OCI-LY3 (cell line): ENCODE results near the gene STRBP.
"Not testable (repeated sequence)": the region's sequence is repeated elsewhere in the genome, so short reads cannot be mapped to it uniquely, and the experiment has no call there.

Experiments
- H2AFZ ChIP-seq: fragments of 200-600, 300-600 bp; shearing (Covaris generic); 2 replicates; pipeline ENCODE4 v1.6.0; 2014; ENCODE audit warnings: antibody characterized with exemption, low read depth, low read length
- H3K27ac ChIP-seq: fragments of 200-600, 300-600 bp; sonication (generic); 2 replicates; pipeline ENCODE4 v1.5.1; 2014; ENCODE audit warnings: mild to moderate bottlenecking, low read length, moderate library complexity, mixed read lengths
- H3K27me3 ChIP-seq: fragments of 200-600, 300-600 bp; sonication (generic); 2 replicates; pipeline ENCODE4 v1.6.1; 2014; ENCODE audit warnings: low read depth, low read length, mixed read lengths
- H3K36me3 ChIP-seq: fragments of 200-600, 300-600 bp; sonication (generic); replicated peaks from 2 replicates; pipeline ENCODE3; 2014; ENCODE audit warnings: low read depth, low read length, mixed read lengths
- H3K4me1 ChIP-seq: fragments of 300-600, 200-600 bp; sonication (generic); 2 replicates; pipeline ENCODE4 v1.6.1; 2014; ENCODE audit warnings: low read length, mixed read lengths
- H3K4me2 ChIP-seq: fragments of 200-600, 300-600 bp; sonication (generic); 2 replicates; pipeline ENCODE4 v1.6.1; 2014; ENCODE audit warnings: low read length, mixed read lengths
- H3K4me3 ChIP-seq: fragments of 300-600, 200-600 bp; sonication (generic); 2 replicates; pipeline ENCODE4 v1.5.1; 2014; ENCODE audit warnings: antibody characterized with exemption, mild to moderate bottlenecking, low read length, moderate library complexity
- H3K79me2 ChIP-seq: fragments of 300-600, 200-600 bp; shearing (Covaris generic); 2 replicates; pipeline ENCODE4 v1.6.1; 2014; ENCODE audit warnings: mild to moderate bottlenecking, low read length, mixed read lengths
- H3K9ac ChIP-seq: fragments of 300-600, 200-600 bp; shearing (Covaris generic); 2 replicates; pipeline ENCODE4 v1.6.0; 2014; ENCODE audit warnings: mild to moderate bottlenecking, low read length, moderate library complexity
- H3K9me3 ChIP-seq: fragments of 200-600, 300-600 bp; shearing (Covaris generic); 2 replicates; pipeline ENCODE4 v1.6.1; 2014; ENCODE audit warnings: low read length, mixed read lengths; ENCODE audit not compliant: insufficient read depth
- H4K20me1 ChIP-seq: fragments of 200-600, 300-600 bp; sonication (generic); 2 replicates; pipeline ENCODE4 v1.6.1; 2016; ENCODE audit warnings: low read length, mixed read lengths; ENCODE audit not compliant: insufficient read depth
- CTCF ChIP-seq: fragments of 200-600, 300-600 bp; sonication (generic); IDR thresholded peaks from 2 replicates; pipeline ENCODE4 v1.5.1; 2014; ENCODE audit warnings: antibody characterized with exemption, low read length, low read depth
- EZH2phosphoT487 ChIP-seq: fragments of 200-600 bp; shearing (Covaris generic); IDR thresholded peaks from 2 replicates; pipeline ENCODE4 v1.6.1; 2018; ENCODE audit warnings: antibody characterized with exemption, mixed run types, low read depth

The STRBP gene

GRCh38 chr9:123251324-123251723 is 17.1 kb downstream of the STRBP start:
- Histone ChIP-seq H3K4me1 (no peaks in the 10 kb centered on the region), H3K4me3 (no peak overlapping the region), H4K20me1 (peaks cover 33% of the 10 kb centered on the region), H3K9me3 (no peaks in the 10 kb centered on the region), H3K9ac (no peak overlapping the region), H3K27me3 (no peaks in the 10 kb centered on the region), H3K27ac (no peak overlapping the region), H3K36me3 (no peaks in the 10 kb centered on the region), H3K79me2 (peaks cover 42% of the 10 kb centered on the region), H2AFZ (no peak overlapping the region), H3K4me2 (no peak overlapping the region)
- no peak for TF ChIP-seq EZH2phosphoT487

- Histone ChIP-seq H4K20me1 (peaks cover 35% of the 10 kb centered on the region), H3K27me3 (no peaks in the 10 kb centered on the region), H3K9ac (no peak overlapping the region), H2AFZ (no peak overlapping the region), H3K36me3 (no peaks in the 10 kb centered on the region), H3K27ac (no peak overlapping the region), H3K4me2 (no peak overlapping the region), H3K4me1 (no peaks in the 10 kb centered on the region), H3K4me3 (no peak overlapping the region), H3K79me2 (peaks cover 42% of the 10 kb centered on the region), H3K9me3 (no peaks in the 10 kb centered on the region)
- no peak for TF ChIP-seq CTCF
- TF ChIP-seq EZH2phosphoT487 = no peak
These were observed 17.9 kb downstream of the STRBP start for GRCh38 chr9:123250504-123250903.

- not testable (repeated sequence) for H3K27ac ChIP-seq, H3K36me3 ChIP-seq, H2AFZ ChIP-seq, H3K9ac ChIP-seq, H3K4me1 ChIP-seq, H3K4me2 ChIP-seq, H3K4me3 ChIP-seq, H3K27me3 ChIP-seq, H3K9me3 ChIP-seq
- Histone ChIP-seq H3K79me2 (peaks cover 41% of the 10 kb centered on the region), H4K20me1 (peaks cover 33% of the 10 kb centered on the region)
These were observed 19.2 kb downstream of the STRBP start for GRCh38 chr9:123249162-123249561.

GRCh38 chr9:123248630-123249029 is 19.8 kb downstream of the STRBP start:
- Histone ChIP-seq H3K4me3 (no peak overlapping the region), H3K9ac (no peak overlapping the region), H3K27me3 (no peaks in the 10 kb centered on the region), H3K4me1 (peaks cover 3% of the 10 kb centered on the region; the same call in 1 of the 2 replicates), H3K36me3 (no peaks in the 10 kb centered on the region), H3K4me2 (no peak overlapping the region), H3K9me3 (no peaks in the 10 kb centered on the region), H3K79me2 (peaks cover 45% of the 10 kb centered on the region), H4K20me1 (peaks cover 33% of the 10 kb centered on the region), H3K27ac (no peak overlapping the region), H2AFZ (no peak overlapping the region)
- no peak for TF ChIP-seq EZH2phosphoT487
- no peak for TF ChIP-seq CTCF

- Histone ChIP-seq H3K79me2 (peaks cover 30% of the 10 kb centered on the region), H3K27me3 (no peaks in the 10 kb centered on the region), H2AFZ (no peak overlapping the region), H3K4me1 (peaks cover 3% of the 10 kb centered on the region; the same call in 1 of the 2 replicates), H3K4me3 (no peak overlapping the region), H3K4me2 (no peak overlapping the region), H3K36me3 (no peaks in the 10 kb centered on the region), H4K20me1 (peaks cover 28% of the 10 kb centered on the region), H3K9me3 (no peaks in the 10 kb centered on the region), H3K9ac (no peak overlapping the region), H3K27ac (no peak overlapping the region)
- TF ChIP-seq CTCF (no peak), EZH2phosphoT487 (no peak)
These were observed 21.9 kb downstream of the STRBP start for GRCh38 chr9:123246534-123246933.
